ENCODE results near the gene PAK2. TPM values are rescaled to one million over a fixed set of nuclear protein-coding genes. Genes with fewer than 3 reads are reported as not detected.

The PAK2 gene
- total RNA-seq, 4 donors from 2014 or later: 43.3 to 75.6 (median 49.8) TPM

- TF ChIP-seq POLR2A (IDR thresholded peaks at IDR 0.05) (no peak), CTCF (IDR thresholded peaks at IDR 0.05) (no peak), EP300 (IDR thresholded peaks at IDR 0.05) (no peak)
- 83 to 89% methylated on average over 9 of the region's 9 CpGs for WGBS, 2 donors
These were observed 18.5 kb downstream of the PAK2 start for GRCh38 chr3:196757876-196758739.

GRCh38 chr3:196763179-196763578, 23.5 kb downstream of the PAK2 start:
- Histone ChIP-seq H3K36me3 (peaks cover 0 to 13% (median 0%) of the 10 kb centered on the region in 3 donors), H3K27me3 (no peaks in the 10 kb centered on the region), H3K9me3 (no peaks in the 10 kb centered on the region), H3K27ac (no peak overlapping the region), H3K4me3 (no peak overlapping the region), H3K4me1 (peaks cover 0 to 9% (median 2%) of the 10 kb centered on the region in 4 donors)
- DNase-seq (ENCODE audit: low spot score in 2 of 2): no peak
- no peak for TF ChIP-seq POLR2A (IDR thresholded peaks at IDR 0.05)
- no peak for TF ChIP-seq EP300 (IDR thresholded peaks at IDR 0.05)
- no peak for TF ChIP-seq CTCF (IDR thresholded peaks at IDR 0.05)
- WGBS, 2 donors: 93 to 99% methylated on average over 7 of the region's 7 CpGs

More at GRCh38 chr3:196757876-196758739, 18.5 kb downstream of the PAK2 start:
- H3K4me1 ChIP-seq: peaks cover 0 to 35% (median 6%) of the 10 kb centered on the region in 4 donors
- no peak for DNase-seq (ENCODE audit: low spot score in 2 of 2)
- no peaks in the 10 kb centered on the region for H3K27me3 ChIP-seq
- H3K9me3 ChIP-seq: peaks cover 0 to 11% (median 0%) of the 10 kb centered on the region in 4 donors
- no peak overlapping the region for H3K4me3 ChIP-seq
- H3K27ac ChIP-seq: peak overlapping the region in 2 of 4 donors; percentile 29 to 74
- peaks cover 0 to 18% (median 0%) of the 10 kb centered on the region in 3 donors for H3K36me3 ChIP-seq

GRCh38 chr3:196765454-196765853, 25.8 kb downstream of the PAK2 start:
- DNase-seq (ENCODE audit: low spot score in 2 of 2): no peak
- Histone ChIP-seq H3K27ac (no peak overlapping the region), H3K9me3 (no peaks in the 10 kb centered on the region), H3K4me3 (no peak overlapping the region), H3K36me3 (peaks cover 0 to 21% (median 0%) of the 10 kb centered on the region in 3 donors), H3K4me1 (peaks cover 0 to 4% (median 0%) of the 10 kb centered on the region in 4 donors), H3K27me3 (no peaks in the 10 kb centered on the region)
- TF ChIP-seq POLR2A (IDR thresholded peaks at IDR 0.05) (no peak), CTCF (IDR thresholded peaks at IDR 0.05) (no peak), EP300 (IDR thresholded peaks at IDR 0.05) (no peak)

- Histone ChIP-seq H3K27me3 (no peaks in the 10 kb centered on the region), H3K9me3 (no peaks in the 10 kb centered on the region), H3K27ac (peak overlapping the region; percentile 74 to 96 (median 83)), H3K36me3 (peaks cover 0 to 11% (median 0%) of the 10 kb centered on the region in 3 donors), H3K4me3 (no peak overlapping the region), H3K4me1 (peaks cover 0 to 49% (median 29%) of the 10 kb centered on the region in 4 donors)
- DNase-seq (ENCODE audit: low spot score in 2 of 2): no peak
- TF ChIP-seq CTCF (IDR thresholded peaks at IDR 0.05) (no peak), POLR2A (IDR thresholded peaks at IDR 0.05) (no peak), EP300 (IDR thresholded peaks at IDR 0.05) (no peak)
- 94 to 97% methylated on average over 1 of the region's 1 CpG for WGBS, 2 donors
These were observed 31.4 kb downstream of the PAK2 start for GRCh38 chr3:196771067-196771466.

- DNase-seq (ENCODE audit: low spot score in 2 of 2): no peak
- peak overlapping the region; percentile 74 to 96 (median 83) for H3K27ac ChIP-seq
- no peaks in the 10 kb centered on the region for H3K27me3 ChIP-seq
- H3K9me3 ChIP-seq: no peaks in the 10 kb centered on the region
- peaks cover 0 to 55% (median 29%) of the 10 kb centered on the region in 4 donors for H3K4me1 ChIP-seq
- H3K4me3 ChIP-seq: no peak overlapping the region
- peaks cover 0 to 11% (median 0%) of the 10 kb centered on the region in 3 donors for H3K36me3 ChIP-seq
- WGBS, 2 donors: 74 to 82% methylated on average over 4 of the region's 4 CpGs
- no peak for TF ChIP-seq EP300 (IDR thresholded peaks at IDR 0.05)
- no peak for TF ChIP-seq POLR2A (IDR thresholded peaks at IDR 0.05)
- no peak for TF ChIP-seq CTCF (IDR thresholded peaks at IDR 0.05)
These were observed 32.4 kb downstream of the PAK2 start for GRCh38 chr3:196772102-196772501.

Measured in tibial nerve (tissue), 4 donors.